ENCODE results near the gene PRLH.

The PRLH gene

GRCh38 chr2:237525559-237526157 is 40.7 kb upstream of the PRLH start:
- in situ Hi-C loops (cut with MboI; ENCODE audit: low pct_unique_long_range_greater_than_20kb, low sequenced_read_pairs, unreplicated experiment), result no loop called here
- DNase-seq (ENCODE audit: low spot score), result no peak
- TF ChIP-seq, protein P1, sequence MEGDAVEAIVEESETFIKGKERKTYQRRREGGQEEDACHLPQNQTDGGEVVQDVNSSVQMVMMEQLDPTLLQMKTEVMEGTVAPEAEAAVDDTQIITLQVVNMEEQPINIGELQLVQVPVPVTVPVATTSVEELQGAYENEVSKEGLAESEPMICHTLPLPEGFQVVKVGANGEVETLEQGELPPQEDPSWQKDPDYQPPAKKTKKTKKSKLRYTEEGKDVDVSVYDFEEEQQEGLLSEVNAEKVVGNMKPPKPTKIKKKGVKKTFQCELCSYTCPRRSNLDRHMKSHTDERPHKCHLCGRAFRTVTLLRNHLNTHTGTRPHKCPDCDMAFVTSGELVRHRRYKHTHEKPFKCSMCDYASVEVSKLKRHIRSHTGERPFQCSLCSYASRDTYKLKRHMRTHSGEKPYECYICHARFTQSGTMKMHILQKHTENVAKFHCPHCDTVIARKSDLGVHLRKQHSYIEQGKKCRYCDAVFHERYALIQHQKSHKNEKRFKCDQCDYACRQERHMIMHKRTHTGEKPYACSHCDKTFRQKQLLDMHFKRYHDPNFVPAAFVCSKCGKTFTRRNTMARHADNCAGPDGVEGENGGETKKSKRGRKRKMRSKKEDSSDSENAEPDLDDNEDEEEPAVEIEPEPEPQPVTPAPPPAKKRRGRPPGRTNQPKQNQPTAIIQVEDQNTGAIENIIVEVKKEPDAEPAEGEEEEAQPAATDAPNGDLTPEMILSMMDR (IDR thresholded peaks at IDR 0.05; ENCODE audit: extremely low read depth, insufficient read depth, missing control alignments), result no peak

- TF ChIP-seq, protein P1 (IDR thresholded peaks at IDR 0.05; ENCODE audit: extremely low read depth, insufficient read depth, missing control alignments), result no peak
- DNase-seq (ENCODE audit: low spot score), result no peak
- in situ Hi-C loops (cut with MboI; ENCODE audit: low pct_unique_long_range_greater_than_20kb, low sequenced_read_pairs, unreplicated experiment), result no loop called here
These were observed 39.1 kb upstream of the PRLH start for GRCh38 chr2:237527233-237527632.

GRCh38 chr2:237527766-237528165 is 38.6 kb upstream of the PRLH start:
- TF ChIP-seq, protein P1 (IDR thresholded peaks at IDR 0.05; ENCODE audit: extremely low read depth, insufficient read depth, missing control alignments), result no peak
- no peak for DNase-seq (ENCODE audit: low spot score)
- in situ Hi-C loops (cut with MboI; ENCODE audit: low pct_unique_long_range_greater_than_20kb, low sequenced_read_pairs, unreplicated experiment), result no loop called here

- TF ChIP-seq, protein P1 (IDR thresholded peaks at IDR 0.05; ENCODE audit: extremely low read depth, insufficient read depth, missing control alignments), result no peak
- in situ Hi-C loops (cut with MboI; ENCODE audit: low pct_unique_long_range_greater_than_20kb, low sequenced_read_pairs, unreplicated experiment), result no loop called here
- peak; percentile 75 for DNase-seq (ENCODE audit: low spot score)
These were observed 36.6 kb upstream of the PRLH start for GRCh38 chr2:237529452-237530402.

DNA sequence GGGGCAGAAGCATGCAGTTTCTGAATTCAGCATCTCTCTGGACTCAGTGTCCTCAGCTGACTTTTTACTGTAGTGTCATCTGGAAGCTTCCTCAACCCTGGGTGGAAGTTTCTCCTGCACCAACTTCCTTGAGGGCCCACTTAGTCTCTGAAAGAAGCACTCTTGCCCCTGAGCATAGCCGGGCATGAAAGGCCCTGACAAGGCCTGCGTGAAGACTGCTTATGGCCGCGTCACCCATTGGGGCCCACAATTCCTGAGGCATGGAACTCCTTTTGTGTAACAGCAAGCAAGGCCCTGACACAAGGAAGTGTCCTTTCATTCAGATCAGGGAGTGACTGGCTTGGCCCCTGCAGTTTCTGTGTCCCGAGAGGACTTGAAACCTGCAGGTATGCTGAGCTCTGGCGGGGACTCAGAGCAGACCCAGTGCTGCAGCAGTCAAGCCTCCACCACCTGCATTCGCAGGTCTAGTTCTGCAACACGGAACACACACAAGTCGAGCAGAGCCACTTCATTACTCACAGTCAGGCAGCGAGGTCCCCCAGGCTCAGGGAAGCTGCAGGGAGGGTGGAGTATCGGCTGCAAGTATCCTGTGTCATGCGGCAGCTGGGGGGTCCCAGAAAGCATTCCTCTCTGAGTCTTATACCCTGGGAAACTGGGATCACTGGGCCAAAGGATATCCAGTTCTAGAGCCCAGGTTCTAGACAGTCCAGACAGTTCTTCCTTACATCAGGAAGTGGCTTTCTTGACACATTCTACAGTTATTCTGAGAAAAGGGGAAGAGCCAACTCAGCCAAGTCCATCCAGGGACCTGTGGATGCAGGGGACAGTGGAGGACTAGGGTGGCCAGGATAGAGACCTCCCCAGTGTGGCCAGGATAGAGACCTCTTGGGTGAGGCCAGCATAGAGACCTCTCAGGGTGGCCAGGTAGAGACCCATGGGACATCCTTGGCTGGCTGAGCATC is 35.6 kb upstream of the PRLH start:
- in situ Hi-C loops (cut with MboI; ENCODE audit: low pct_unique_long_range_greater_than_20kb, low sequenced_read_pairs, unreplicated experiment), result no loop called here
- no peak for DNase-seq (ENCODE audit: low spot score)
- TF ChIP-seq, protein P1 (IDR thresholded peaks at IDR 0.05; ENCODE audit: extremely low read depth, insufficient read depth, missing control alignments), result no peak

GRCh38 chr2:237532160-237532559 is 34.2 kb upstream of the PRLH start:
- no peak for DNase-seq (ENCODE audit: low spot score)
- TF ChIP-seq, protein P1 (IDR thresholded peaks at IDR 0.05; ENCODE audit: extremely low read depth, insufficient read depth, missing control alignments), result no peak
- in situ Hi-C loops (cut with MboI; ENCODE audit: low pct_unique_long_range_greater_than_20kb, low sequenced_read_pairs, unreplicated experiment), result no loop called here

Data from GM13977 (cell line).